Frontal cortex (tissue), 4 donors: Measurements from ENCODE around the gene TARS2. TPM values are rescaled to one million over a fixed set of nuclear protein-coding genes. Genes with fewer than 3 reads are reported as not detected.

Source experiments
- DNase-seq, 2 donors: peaks; one replicate each; pipeline ENCODE4 v3.0.0; 2012; ENCODE audit warnings: low spot score in 2 of 2
- FAIRE-seq: peaks from 2 replicates; lab custom pipeline; 2012; peaks lifted over from hg19 to GRCh38; lab: Jason Lieb, UNC
- total RNA-seq: library from RNA; depleted of rRNA; stranded (reverse); fragments of >200 nt; gene quantifications from one replicate; pipeline ENCODE4 v1.2.3, GENCODE V29; 2014
- donor health status: control.
- donor health status: control.
- donor health status: control.

TARS2 gene
- total RNA-seq, 1 donor from 2014 or later: 22.8 TPM

GRCh38 chr1:150507912-150508864 lies 21.0 kb downstream of the TARS2 start, which contains the start of gene ECM1:
TSS of gene ECM1 (plus strand) at chr1:150508109. CDS start at chr1:150508210, 101 bp downstream.
- DNase-seq (peak in 1 of 2 donors; percentile 71), FAIRE-seq (no peak)

- FAIRE-seq: no peak
Observed at GRCh38 chr1:150508982-150509381, 21.8 kb downstream of the TARS2 start.

DNA sequence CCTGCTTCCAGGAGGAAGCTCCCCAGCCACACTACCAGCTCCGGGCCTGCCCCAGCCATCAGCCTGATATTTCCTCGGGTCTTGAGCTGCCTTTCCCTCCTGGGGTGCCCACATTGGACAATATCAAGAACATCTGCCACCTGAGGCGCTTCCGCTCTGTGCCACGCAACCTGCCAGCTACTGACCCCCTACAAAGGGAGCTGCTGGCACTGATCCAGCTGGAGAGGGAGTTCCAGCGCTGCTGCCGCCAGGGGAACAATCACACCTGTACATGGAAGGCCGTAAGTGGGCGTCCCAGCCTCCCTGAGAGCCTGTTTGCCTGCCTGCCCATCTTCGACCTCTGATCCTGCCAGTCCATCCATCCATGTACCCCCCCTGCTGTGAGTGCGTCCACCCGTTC lies 24.3 kb downstream of the TARS2 start:
- FAIRE-seq: no peak

More at GRCh38 chr1:150508982-150509381, 21.8 kb downstream of the TARS2 start:
- DNase-seq: no peak

GRCh38 chr1:150511985-150512660 lies 24.9 kb downstream of the TARS2 start:
- FAIRE-seq (no peak), DNase-seq (no peak)

More for the DNA sequence above, 24.3 kb downstream of the TARS2 start:
- no peak for DNase-seq

DNA sequence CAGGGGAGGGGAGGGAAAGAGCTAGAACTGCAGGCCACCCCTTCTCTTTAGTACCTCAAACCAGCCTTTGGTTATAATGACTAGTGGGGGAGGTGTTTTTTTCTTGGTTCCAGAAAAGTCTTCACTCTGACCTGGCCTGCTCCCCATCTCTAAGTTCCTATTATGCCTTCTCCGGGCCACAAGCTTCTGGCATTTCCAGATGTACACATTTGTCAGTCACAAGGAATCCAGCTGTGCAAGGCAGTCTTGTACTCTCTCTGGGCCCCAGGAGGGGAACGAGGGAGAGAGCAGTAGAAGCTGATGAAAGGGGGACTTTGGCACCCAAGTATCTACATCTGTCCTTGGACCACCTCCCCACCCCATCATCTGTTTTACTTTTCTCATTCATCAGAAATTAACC lies 25.6 kb downstream of the TARS2 start:
- FAIRE-seq: no peak
- DNase-seq: no peak

DNA sequence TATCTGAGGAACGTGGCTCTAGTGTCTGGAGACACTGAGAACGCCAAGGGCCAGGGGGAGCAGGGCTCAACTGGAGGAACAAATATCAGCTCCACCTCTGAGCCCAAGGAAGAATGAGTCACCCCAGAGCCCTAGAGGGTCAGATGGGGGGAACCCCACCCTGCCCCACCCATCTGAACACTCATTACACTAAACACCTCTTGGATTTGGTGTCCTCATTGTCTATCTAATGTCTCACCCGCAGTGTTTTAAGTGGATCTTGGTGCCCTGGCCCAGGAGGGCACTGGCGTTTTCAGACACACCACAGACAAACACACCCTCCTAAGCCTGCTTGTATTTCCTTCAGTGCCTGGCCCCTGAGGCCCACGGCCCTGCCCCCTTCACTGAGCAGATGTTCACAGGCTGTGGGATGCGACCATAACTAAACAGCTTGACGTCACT lies 26.2 kb downstream of the TARS2 start:
- DNase-seq (no peak), FAIRE-seq (no peak)

DNA sequence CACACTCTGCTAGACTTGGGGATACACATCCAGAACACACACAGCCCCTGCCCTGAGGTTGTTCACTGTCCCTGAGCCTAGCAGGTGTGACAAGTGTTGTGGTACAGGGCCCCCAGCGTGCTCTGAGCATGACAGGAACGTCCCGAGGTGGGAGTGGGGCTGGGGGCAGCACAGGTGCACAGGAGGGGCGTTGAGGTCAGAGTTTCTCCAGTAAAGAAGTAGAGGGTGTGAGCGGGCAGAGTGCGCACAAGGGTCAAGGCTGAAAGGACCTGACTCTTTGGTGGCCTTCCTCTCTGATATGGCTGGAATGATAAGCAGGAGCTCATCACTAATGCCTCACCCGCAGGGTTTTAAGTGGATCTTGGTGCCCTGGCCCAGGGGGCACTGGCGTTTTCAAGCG lies 27.0 kb downstream of the TARS2 start:
- DNase-seq (no peak), FAIRE-seq (no peak)

DNA sequence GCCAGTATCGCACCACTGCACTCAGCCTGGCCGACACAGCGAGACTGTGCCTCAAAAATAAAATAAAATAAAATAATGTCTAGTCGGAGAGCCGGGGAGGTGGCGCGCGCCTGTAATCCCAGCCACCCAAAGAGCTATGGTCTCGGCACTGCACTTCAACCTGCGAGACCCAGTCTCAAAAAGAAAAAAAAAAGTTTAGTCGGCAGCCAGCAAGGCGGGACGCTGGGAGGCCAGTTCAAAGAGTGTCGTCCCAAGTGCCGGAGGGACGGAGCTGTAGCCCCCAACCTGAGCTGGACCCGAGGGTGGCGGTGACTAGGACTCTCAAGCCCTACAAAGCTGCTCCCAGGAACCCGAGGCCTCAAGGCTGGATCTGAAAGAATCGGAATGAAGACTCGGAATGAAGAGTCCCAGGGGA lies 27.7 kb downstream of the TARS2 start:
- FAIRE-seq (no peak), DNase-seq (no peak)

GRCh38 chr1:150515328-150516049 lies 28.3 kb downstream of the TARS2 start, which contains the start of gene FALEC:
TSS of gene FALEC (plus strand) at chr1:150515752.
- no peak for FAIRE-seq
- DNase-seq: peak; percentile 90 to 98

- no peak for DNase-seq
- FAIRE-seq: no peak
Observed at GRCh38 chr1:150516050-150516591, 28.9 kb downstream of the TARS2 start.

DNA sequence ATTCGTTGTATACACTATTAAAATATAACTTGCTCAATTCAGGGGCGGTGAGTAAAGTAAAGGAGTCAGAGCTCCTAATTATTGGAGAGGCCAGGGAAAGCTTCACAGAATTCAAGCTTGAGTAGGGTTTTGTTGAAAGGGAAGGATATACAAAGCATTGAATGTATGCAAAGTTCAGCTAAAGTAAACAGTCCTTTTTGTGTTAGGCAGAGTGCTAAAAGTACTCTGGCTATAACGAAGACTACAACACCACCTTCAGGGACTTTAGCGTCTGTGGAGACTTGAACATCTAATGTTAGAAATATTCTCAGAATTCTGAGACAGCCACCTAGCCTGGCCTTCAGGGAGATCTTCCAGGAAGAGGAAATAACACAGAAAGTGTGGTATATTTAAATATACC lies 29.4 kb downstream of the TARS2 start:
- DNase-seq (no peak), FAIRE-seq (no peak)

GRCh38 chr1:150521196-150521968 lies 34.2 kb downstream of the TARS2 start:
- DNase-seq: no peak
- FAIRE-seq: no peak

DNA sequence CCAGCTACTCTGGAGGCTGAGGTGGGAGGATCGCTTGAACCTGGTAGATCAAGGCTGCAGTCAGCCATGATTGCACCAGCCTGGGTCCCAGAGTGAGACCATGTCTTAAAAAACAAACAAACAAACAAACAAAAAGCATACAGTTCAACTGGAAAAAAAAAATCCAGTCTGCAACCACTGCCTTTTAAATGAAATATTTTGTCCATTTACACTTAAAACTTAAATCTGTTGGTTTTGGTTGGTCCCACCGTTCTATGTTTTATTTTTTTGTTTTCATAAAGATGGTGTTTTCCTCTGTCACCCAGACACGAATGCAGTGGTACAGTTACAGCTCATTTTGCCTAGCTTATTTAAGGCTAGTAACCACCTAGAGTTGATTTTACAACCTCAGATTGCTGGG lies 38.1 kb downstream of the TARS2 start:
- FAIRE-seq: no peak
- no peak for DNase-seq

DNA sequence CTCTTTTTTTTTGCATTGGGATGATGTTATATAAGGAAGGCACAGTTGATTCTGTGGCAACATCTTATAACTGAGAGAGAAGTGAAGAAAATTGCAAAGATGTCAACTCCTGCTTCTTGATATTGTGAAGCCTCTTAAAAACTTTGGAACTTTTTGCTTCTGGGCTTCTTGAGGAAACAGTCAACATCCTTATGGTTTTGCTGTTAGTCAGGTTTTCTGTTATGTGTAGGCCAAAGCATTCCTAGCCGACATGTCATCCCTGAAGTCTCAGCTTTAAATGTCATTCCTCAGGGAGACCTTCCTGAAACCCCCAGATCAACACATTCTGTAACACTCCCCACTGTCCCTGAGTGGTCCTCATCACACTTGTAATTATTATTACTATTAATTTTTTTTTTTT lies 41.0 kb downstream of the TARS2 start:
- FAIRE-seq: no peak
- DNase-seq: no peak

DNA sequence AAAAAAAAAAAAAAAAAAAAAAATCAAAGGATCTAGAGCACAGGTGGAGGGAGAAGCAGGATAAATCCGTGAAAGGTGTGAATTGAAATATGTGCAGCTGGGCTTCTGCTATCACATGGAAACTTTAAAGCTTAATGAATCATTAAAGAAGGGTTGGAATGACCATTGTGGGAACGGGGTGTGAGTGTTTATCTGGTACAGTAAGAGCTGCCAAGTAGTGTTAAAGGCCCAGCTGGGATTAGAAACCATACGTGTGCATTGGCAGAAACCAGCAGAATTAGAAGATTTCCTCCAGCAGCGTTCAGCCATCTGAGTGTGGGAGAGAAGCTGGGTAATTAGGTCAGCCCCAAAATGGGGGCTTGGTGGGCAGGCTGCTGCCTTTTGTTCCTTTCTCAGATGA lies 41.8 kb downstream of the TARS2 start:
- no peak for DNase-seq
- FAIRE-seq: no peak

DNA sequence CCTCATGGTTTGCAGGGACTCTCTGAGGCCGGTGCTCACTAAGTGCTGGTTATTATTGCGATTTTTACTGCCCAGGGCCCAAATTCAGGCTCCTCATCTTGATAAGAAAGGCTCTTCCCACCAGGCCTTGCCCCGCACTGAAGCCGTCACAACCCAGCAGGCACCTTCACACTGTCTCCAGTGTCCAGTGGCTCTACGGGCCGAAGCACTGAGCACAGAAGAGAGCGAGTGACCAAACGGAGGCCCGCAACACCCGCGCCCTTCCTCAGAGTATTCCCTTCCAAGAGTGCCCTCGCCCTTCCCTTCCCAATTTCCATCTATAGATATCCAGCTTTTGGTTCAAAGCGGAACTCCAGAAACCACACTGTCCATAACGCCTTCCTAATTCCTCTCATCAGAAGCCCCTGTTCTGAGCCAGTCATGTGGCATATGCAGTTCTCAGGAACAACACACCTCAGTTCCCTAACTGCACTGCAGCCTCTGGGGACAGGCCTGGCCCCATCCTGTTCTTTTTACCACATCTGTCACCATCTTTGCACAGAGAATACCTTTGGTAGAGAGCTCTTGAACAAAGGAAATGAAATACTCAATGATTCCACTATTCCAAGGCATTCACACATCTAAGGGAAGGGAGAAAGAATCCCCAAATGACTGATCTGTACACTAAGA lies 43.4 kb downstream of the TARS2 start:
- no peak for FAIRE-seq
- no peak for DNase-seq

GRCh38 chr1:150532860-150533259 lies 45.6 kb downstream of the TARS2 start:
- DNase-seq (no peak), FAIRE-seq (no peak)

GRCh38 chr1:150534002-150534401 lies 46.8 kb downstream of the TARS2 start:
- no peak for DNase-seq
- no peak for FAIRE-seq
